22Rv1 (cell line): ENCODE data around the gene SRPK2.

Source experiments
- CTCF ChIP-seq: fragments of 450-650 bp; IDR thresholded peaks from 2 replicates; pipeline ENCODE4 v1.5.1; 2017; ENCODE audit warnings: mild to moderate bottlenecking
- ZFX ChIP-seq: fragments of 450-650 bp; IDR thresholded peaks from 2 replicates; pipeline ENCODE4 v1.6.1; 2017; ENCODE audit warnings: antibody characterized with exemption, borderline replicate concordance

DNA sequence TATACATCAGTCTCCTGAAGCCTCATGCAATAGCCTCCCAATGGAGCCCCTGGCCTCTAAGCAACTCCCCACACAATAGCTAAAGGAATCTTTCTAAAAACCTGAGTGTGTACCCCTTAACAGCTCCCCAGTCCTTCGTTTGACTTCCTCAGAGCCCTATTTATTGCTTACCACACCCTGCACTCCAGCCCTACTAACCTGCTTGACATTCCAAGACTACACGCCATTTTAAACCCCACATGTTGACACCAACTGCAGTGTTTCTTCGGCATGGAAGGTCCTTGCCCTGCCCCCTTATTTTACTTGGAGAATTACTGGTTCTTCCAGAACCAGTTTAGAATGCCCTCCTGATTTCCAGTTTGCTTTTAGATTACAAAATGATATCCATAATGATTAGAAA, 10.8 kb downstream of the SRPK2 start:
- no peak for TF ChIP-seq CTCF
- no peak for TF ChIP-seq ZFX
